GM21723 (cell line): ENCODE data around the gene SSH2.
"Not testable (repeated sequence)": the region's sequence is repeated elsewhere in the genome, so short reads cannot be mapped to it uniquely, and the experiment has no call there.

Experiments
- ATAC-seq: cut with Tn5 transposase; IDR thresholded peaks from one replicate; pipeline ENCODE4 v1.9.1; 2021; ENCODE audit warnings: mild to moderate bottlenecking, moderate library complexity; ENCODE audit not compliant: unreplicated experiment

Gene SSH2

GRCh38 chr17:29682054-29682453 lies 248.0 kb downstream of the SSH2 start:
- ATAC-seq, result no peak

GRCh38 chr17:29677824-29678223 lies 252.2 kb downstream of the SSH2 start:
- ATAC-seq, result no peak

- ATAC-seq, result no peak
These were observed 252.7 kb downstream of the SSH2 start for GRCh38 chr17:29677221-29677791.

- not testable (repeated sequence) for ATAC-seq
These were observed 254.1 kb downstream of the SSH2 start for GRCh38 chr17:29675961-29676360.

- no peak for ATAC-seq
These were observed 255.7 kb downstream of the SSH2 start for GRCh38 chr17:29674281-29674680.

- ATAC-seq, result no peak
These were observed 258.4 kb downstream of the SSH2 start for GRCh38 chr17:29671661-29672060.

- no peak for ATAC-seq
These were observed 260.8 kb downstream of the SSH2 start for GRCh38 chr17:29669266-29669665.

GRCh38 chr17:29667969-29668368 lies 262.1 kb downstream of the SSH2 start:
- ATAC-seq, result no peak

- ATAC-seq, result no peak
These were observed 264.6 kb downstream of the SSH2 start for GRCh38 chr17:29665481-29665810.

- no peak for ATAC-seq
These were observed 265.1 kb downstream of the SSH2 start for GRCh38 chr17:29664743-29665480.

- no peak for ATAC-seq
These were observed 266.9 kb downstream of the SSH2 start for GRCh38 chr17:29663155-29663554.

GRCh38 chr17:29661213-29661612 lies 268.8 kb downstream of the SSH2 start:
- no peak for ATAC-seq

GRCh38 chr17:29659155-29659554 lies 270.9 kb downstream of the SSH2 start:
- ATAC-seq, result no peak

GRCh38 chr17:29655323-29655722 lies 274.7 kb downstream of the SSH2 start:
- ATAC-seq, result no peak

GRCh38 chr17:29653995-29654714 lies 275.9 kb downstream of the SSH2 start:
- no peak for ATAC-seq

- no peak for ATAC-seq
These were observed 277.1 kb downstream of the SSH2 start for GRCh38 chr17:29652976-29653375.

- ATAC-seq, result not testable (repeated sequence)
These were observed 278.1 kb downstream of the SSH2 start for GRCh38 chr17:29651913-29652312.

- no peak for ATAC-seq
These were observed 279.6 kb downstream of the SSH2 start for GRCh38 chr17:29650396-29650795.

- ATAC-seq, result no peak
These were observed 280.7 kb downstream of the SSH2 start for GRCh38 chr17:29649359-29649758.

- ATAC-seq, result no peak
These were observed 282.0 kb downstream of the SSH2 start for GRCh38 chr17:29648005-29648404.

GRCh38 chr17:29645515-29646051 lies 284.4 kb downstream of the SSH2 start:
- no peak for ATAC-seq

GRCh38 chr17:29643817-29644160 lies 286.2 kb downstream of the SSH2 start:
- ATAC-seq, result no peak
